ENCODE measurements around the gene PARD3B. TPM values are rescaled to one million over a fixed set of nuclear protein-coding genes. Genes with fewer than 3 reads are reported as not detected.

PARD3B gene
- total and polyA plus RNA-seq, 2 of the 8 experiments (the other 6 are each of a cell fraction or from before 2014, with no cell fraction given), result 1.2 to 5.7 TPM

- 84% methylated on average over 1 of the region's 1 CpG; no CpG with 5 or more reads in 1 of the 2 experiments for WGBS, 2 experiments (ENCODE audit: extremely low coverage in 1 of 2, insufficient coverage in 1 of 2, insufficient read length in 1 of 2, insufficient replicate concordance in 2 of 2, low coverage in 1 of 2, low lambda C conversion rate in 2 of 2, missing lambda C conversion rate in 1 of 2)
- H3K79me2 ChIP-seq (ENCODE audit: control insufficient read depth in 1 of 2, insufficient read depth in 2 of 2, low read length in 2 of 2), result no peaks in the 10 kb centered on the region
- H3K23ac ChIP-seq (ENCODE audit: insufficient read length), result no peak overlapping the region
- no peak overlapping the region for H3K4ac ChIP-seq (replicated peaks; ENCODE audit: insufficient read length, low read depth, low read length)
- no peak overlapping the region for H2BK20ac ChIP-seq (ENCODE audit: low read length)
- no peak overlapping the region for H3K4me2 ChIP-seq (ENCODE audit: insufficient read depth in 1 of 2, low read depth in 2 of 2, low read length in 2 of 2)
- H4K20me1 ChIP-seq (replicated peaks in 1 of 2; ENCODE audit: control insufficient read depth in 1 of 2, insufficient read depth in 2 of 2, low read length in 2 of 2), result no peaks in the 10 kb centered on the region
- H3K4me3 ChIP-seq (ENCODE audit: extremely low read depth in 1 of 4, insufficient read depth in 2 of 4, low read depth in 3 of 4, low read length in 4 of 4), result no peak overlapping the region
- no peaks in the 10 kb centered on the region for H3K23me2 ChIP-seq (ENCODE audit: low read depth, low read length)
- DNase-seq (ENCODE audit: low read depth in 1 of 2, low spot score in 2 of 2), result no peak
- H3K14ac ChIP-seq (ENCODE audit: insufficient read length), result no peak overlapping the region
- H3K9me3 ChIP-seq (ENCODE audit: insufficient read depth in 2 of 2, low read depth in 1 of 2, low read length in 1 of 2), result no peaks in the 10 kb centered on the region
- no peak overlapping the region for H4K8ac ChIP-seq (ENCODE audit: extremely low read depth, insufficient read depth, low read length)
- H3K18ac ChIP-seq (ENCODE audit: extremely low read depth, low read length), result no peak overlapping the region
- H3K27ac ChIP-seq (ENCODE audit: low read depth, low read length), result no peak overlapping the region
- no peak overlapping the region for H4K5ac ChIP-seq (ENCODE audit: insufficient read length, low read depth, low read length)
- TF ChIP-seq CHD2 (IDR thresholded peaks at IDR 0.05; ENCODE audit: low read length), result no peak
- no peak for TF ChIP-seq MAFK (IDR thresholded peaks at IDR 0.05; ENCODE audit: low read depth, low read length)
- no peaks in the 10 kb centered on the region for H3K79me1 ChIP-seq (ENCODE audit: low read depth, low read length)
- H2BK5ac ChIP-seq (ENCODE audit: low read depth, low read length), result no peak overlapping the region
- no peaks in the 10 kb centered on the region for H3K27me3 ChIP-seq (replicated peaks in 1 of 4; ENCODE audit: control insufficient read depth in 3 of 4, extremely low read depth in 1 of 4, insufficient read depth in 3 of 4, low read length in 3 of 4)
- no peak overlapping the region for H4K91ac ChIP-seq (replicated peaks; ENCODE audit: insufficient read length, low read length)
- ChIA-PET POLR2A (ENCODE audit: partially characterized antibody) (no interaction called here), CTCF (ENCODE audit: partially characterized antibody) (interaction anchor here (0.7 to 1.0 kb wide), 3 partner anchors 18 to 862 kb away, joined by 3 to 4 read pairs (median 3); no protein-coding TSS in a partner anchor)
- no peak overlapping the region for H3K9ac ChIP-seq (replicated peaks in 1 of 4; ENCODE audit: extremely low read depth in 1 of 4, low read depth in 3 of 4, low read length in 3 of 4)
- no peak overlapping the region for H2AFZ ChIP-seq (ENCODE audit: low read length)
- no peak overlapping the region for H3K56ac ChIP-seq (replicated peaks; ENCODE audit: insufficient read length, low read depth, low read length)
- no peak overlapping the region for H2BK120ac ChIP-seq (replicated peaks; ENCODE audit: low read depth, low read length)
- H3K4me1 ChIP-seq (replicated peaks in 1 of 4; ENCODE audit: control insufficient read depth in 3 of 4, insufficient read depth in 4 of 4, low read length in 3 of 4), result no peaks in the 10 kb centered on the region
- FAIRE-seq, result no peak
- no peak overlapping the region for H2AK5ac ChIP-seq (ENCODE audit: low read depth, low read length)
- no peak overlapping the region for H2BK15ac ChIP-seq (ENCODE audit: low read length)
- no peak overlapping the region for H2BK12ac ChIP-seq (ENCODE audit: low read depth, low read length)
- no peaks in the 10 kb centered on the region for H3K36me3 ChIP-seq (ENCODE audit: control insufficient read depth in 2 of 4, insufficient read depth in 4 of 4, low read length in 3 of 4)
Observed at GRCh38 chr2:204989877-204990276, 444.6 kb downstream of the PARD3B start.

All from H1 (cell line).